HepG2 (cell line): ENCODE data around the gene SFI1. TPM values are rescaled to one million over a fixed set of nuclear protein-coding genes. Genes with fewer than 3 reads are reported as not detected.

ENCODE experiments used
- ARNT ChIP-seq: fragments of 450-650 bp; IDR thresholded peaks from 2 replicates; pipeline ENCODE4 v1.6.1; 2017
- ATF7-NPFF ChIP-seq: sonication (generic); formaldehyde crosslinking; IDR thresholded peaks from 2 replicates; pipeline ENCODE4 v1.8.1; 2023; ENCODE audit warnings: mild to moderate bottlenecking, low read depth, missing genetic modification reagents, moderate library complexity
- ATM ChIP-seq: fragments of 450-650 bp; IDR thresholded peaks from 2 replicates; pipeline ENCODE4 v1.7.1; 2017; ENCODE audit warnings: mild to moderate bottlenecking, borderline replicate concordance
- BORCS8-MEF2B ChIP-seq: sonication (generic); formaldehyde crosslinking; IDR thresholded peaks from 2 replicates; pipeline ENCODE4 v1.8.0; 2022; ENCODE audit warnings: mild to moderate bottlenecking, missing genetic modification reagents
- CHD4 ChIP-seq: fragments of 200-600 bp; sonication (generic); IDR thresholded peaks from 2 replicates; pipeline ENCODE4 v1.7.0; 2017; ENCODE audit warnings: mild to moderate bottlenecking, low read length, borderline replicate concordance
- CREBL2 ChIP-seq: sonication (generic); formaldehyde crosslinking; IDR thresholded peaks from 2 replicates; pipeline ENCODE4 v1.8.1; 2023; ENCODE audit warnings: missing genetic modification reagents, mild to moderate bottlenecking, borderline replicate concordance
- GTF2F1 ChIP-seq: fragments of 150-350 bp; IDR thresholded peaks from 2 replicates; pipeline ENCODE4 v1.6.1; 2014; ENCODE audit warnings: low read length
- KLF16 ChIP-seq, 2 experiments: sonication (generic) in 1 of 2; formaldehyde crosslinking in 1 of 2; IDR thresholded peaks; 2 replicates each; pipeline versions ENCODE4 v1.6.1 to v1.8.0; 2016 to 2023; ENCODE audit warnings: missing genetic modification reagents in 2 of 2, missing compliant biosample characterization in 1 of 2
- MBNL3 ChIP-seq: fragments of 250-450 bp; sonication (Bioruptor Pico); conservative IDR thresholded peaks from 2 replicates; pipeline ENCODE4 v1.8.0; 2022; ENCODE audit warnings: mild to moderate bottlenecking, inconsistent platforms
- MEIS1 ChIP-seq: sonication (generic); formaldehyde crosslinking; IDR thresholded peaks from 2 replicates; pipeline ENCODE4 v1.9.0; 2021; ENCODE audit warnings: mild to moderate bottlenecking, missing genetic modification reagents, moderate library complexity, borderline replicate concordance
- NR2F6 ChIP-seq, 2 experiments: IDR thresholded peaks; 2 replicates each; pipeline ENCODE4 v1.6.1; 2016; ENCODE audit warnings: antibody characterized with exemption in 1 of 2, mild to moderate bottlenecking in 1 of 2
- NR3C1 ChIP-seq: sonication (generic); formaldehyde crosslinking; IDR thresholded peaks from 2 replicates; pipeline ENCODE4 v1.4.0; 2020; ENCODE audit warnings: missing genetic modification reagents
- RAD51 ChIP-seq: fragments of 450-650 bp; IDR thresholded peaks from 2 replicates; pipeline ENCODE4 v1.6.1; 2016; ENCODE audit warnings: borderline replicate concordance
- SKI ChIP-seq: fragments of 450-650 bp; IDR thresholded peaks from one replicate; pipeline ENCODE4 v1.6.1; 2018; ENCODE audit warnings: mild to moderate bottlenecking; ENCODE audit not compliant: partially characterized antibody
- SRSF1 ChIP-seq: fragments of 200-400 bp; formaldehyde crosslinking; optimal IDR thresholded peaks from 2 replicates; pipeline ENCODE3; 2017; ENCODE audit warnings: mild to moderate bottlenecking, low read depth, low read length, moderate library complexity
- STAT5B ChIP-seq: sonication (generic); formaldehyde crosslinking; IDR thresholded peaks from 2 replicates; pipeline ENCODE4 v1.4.0; 2020; ENCODE audit warnings: missing genetic modification reagents
- ZBTB42 ChIP-seq: sonication (generic); formaldehyde crosslinking; IDR thresholded peaks from 2 replicates; pipeline ENCODE4 v1.5.0; 2020; ENCODE audit warnings: mild to moderate bottlenecking, missing genetic modification reagents
- ZNF224 ChIP-seq: sonication (generic); formaldehyde crosslinking; IDR thresholded peaks from 2 replicates; pipeline ENCODE4 v1.5.0; 2020; ENCODE audit warnings: mild to moderate bottlenecking, missing genetic modification reagents
- ZNF24 ChIP-seq: fragments of 450-650 bp; IDR thresholded peaks from 2 replicates; pipeline ENCODE4 v1.6.1; 2017; ENCODE audit warnings: antibody characterized with exemption, mild to moderate bottlenecking
- ZNF563 ChIP-seq: sonication (generic); formaldehyde crosslinking; IDR thresholded peaks from 2 replicates; pipeline ENCODE4 v1.8.0; 2022; ENCODE audit warnings: mild to moderate bottlenecking, moderate library complexity, missing genetic modification reagents
- ZNF737 ChIP-seq: sonication (generic); formaldehyde crosslinking; IDR thresholded peaks from 2 replicates; pipeline ENCODE4 v1.5.0; 2020; ENCODE audit warnings: missing genetic modification reagents, mild to moderate bottlenecking, borderline replicate concordance
- ZNF878 ChIP-seq: sonication (generic); formaldehyde crosslinking; IDR thresholded peaks from 2 replicates; pipeline ENCODE4 v1.8.1; 2023; ENCODE audit warnings: mild to moderate bottlenecking, missing genetic modification reagents, moderate library complexity
- ZSCAN25 ChIP-seq: sonication (generic); formaldehyde crosslinking; IDR thresholded peaks from 2 replicates; pipeline ENCODE4 v1.8.0; 2022; ENCODE audit warnings: mild to moderate bottlenecking, missing genetic modification reagents
- polyA plus RNA-seq, 8 experiments: library from polyadenylated mRNA; depleted of rRNA in 3 of 8; stranded (reverse) in 7 of 8; unstranded in 1 of 8; fragments of >200 nt; fragmentation: Illumina TruSeq in 4 of 8; extraction: Trizol in 4 of 8; gene quantifications; 2 replicates each; pipeline versions ENCODE4 v1.2.1 to v1.2.3, GENCODE V29; 2011 to 2016; ENCODE audit warnings: low read depth in 4 of 8, missing spikeins in 1 of 8, mixed read lengths in 1 of 8; ENCODE audit not compliant: insufficient read depth in 1 of 8
- total RNA-seq, 5 experiments: library from RNA; depleted of rRNA; stranded (reverse); fragments of >200 nt; fragmentation: Illumina TruSeq; extraction: Trizol; gene quantifications; 2 replicates each; pipeline ENCODE4 v1.2.3, GENCODE V29; 2016; ENCODE audit warnings: low read depth in 1 of 5
- TF ChIP-seq, protein P1 (sequence below): sonication (generic); formaldehyde crosslinking; IDR thresholded peaks from 2 replicates; pipeline ENCODE4 v1.5.1; 2020; ENCODE audit warnings: mild to moderate bottlenecking, missing genetic modification reagents, borderline replicate concordance
- TF ChIP-seq, protein P2 (sequence below): sonication (generic); formaldehyde crosslinking; IDR thresholded peaks from 2 replicates; pipeline ENCODE4 v1.5.1; 2020; ENCODE audit warnings: mild to moderate bottlenecking, missing genetic modification reagents, borderline replicate concordance

The SFI1 gene
- total and polyA plus RNA-seq, 2 of the 13 experiments (the other 11 are each of a cell fraction or from before 2014, with no cell fraction given) = 20.5 to 40.1 TPM

- TF ChIP-seq BORCS8-MEF2B (CRISPR knock-in tag) (no peak), CREBL2 (CRISPR knock-in tag) (no peak), ZNF737 (CRISPR knock-in tag) (no peak), MEIS1 (CRISPR knock-in tag) (peak; percentile 67), SRSF1 (no peak), SKI (peak; percentile 92), NR2F6 (IDR thresholded peaks at IDR 0.05) (peak; percentile 90), NR2F6 (CRISPR knock-in tag; IDR thresholded peaks at IDR 0.05) (peak; percentile 91), ZSCAN25 (CRISPR knock-in tag) (no peak), GTF2F1 (no peak), CHD4 (no peak), MBNL3 (CRISPR knock-in tag) (no peak), ATM (no peak), STAT5B (CRISPR knock-in tag) (no peak), ZBTB42 (CRISPR knock-in tag) (no peak), ZNF878 (CRISPR knock-in tag) (peak; percentile 53; the same call in 1 of the 2 replicates), ZNF24 (no peak), KLF16 (CRISPR knock-in tag; IDR thresholded peaks at IDR 0.05) (peak in 1 of 2 experiments; percentile 75; a peak in 1 of 4 replicates), ATF7-NPFF (CRISPR knock-in tag) (no peak), RAD51 (no peak), NR3C1 (CRISPR knock-in tag) (no peak), ZNF224 (CRISPR knock-in tag) (no peak), ZNF563 (CRISPR knock-in tag) (no peak), ARNT (no peak)
- TF ChIP-seq, protein P1, sequence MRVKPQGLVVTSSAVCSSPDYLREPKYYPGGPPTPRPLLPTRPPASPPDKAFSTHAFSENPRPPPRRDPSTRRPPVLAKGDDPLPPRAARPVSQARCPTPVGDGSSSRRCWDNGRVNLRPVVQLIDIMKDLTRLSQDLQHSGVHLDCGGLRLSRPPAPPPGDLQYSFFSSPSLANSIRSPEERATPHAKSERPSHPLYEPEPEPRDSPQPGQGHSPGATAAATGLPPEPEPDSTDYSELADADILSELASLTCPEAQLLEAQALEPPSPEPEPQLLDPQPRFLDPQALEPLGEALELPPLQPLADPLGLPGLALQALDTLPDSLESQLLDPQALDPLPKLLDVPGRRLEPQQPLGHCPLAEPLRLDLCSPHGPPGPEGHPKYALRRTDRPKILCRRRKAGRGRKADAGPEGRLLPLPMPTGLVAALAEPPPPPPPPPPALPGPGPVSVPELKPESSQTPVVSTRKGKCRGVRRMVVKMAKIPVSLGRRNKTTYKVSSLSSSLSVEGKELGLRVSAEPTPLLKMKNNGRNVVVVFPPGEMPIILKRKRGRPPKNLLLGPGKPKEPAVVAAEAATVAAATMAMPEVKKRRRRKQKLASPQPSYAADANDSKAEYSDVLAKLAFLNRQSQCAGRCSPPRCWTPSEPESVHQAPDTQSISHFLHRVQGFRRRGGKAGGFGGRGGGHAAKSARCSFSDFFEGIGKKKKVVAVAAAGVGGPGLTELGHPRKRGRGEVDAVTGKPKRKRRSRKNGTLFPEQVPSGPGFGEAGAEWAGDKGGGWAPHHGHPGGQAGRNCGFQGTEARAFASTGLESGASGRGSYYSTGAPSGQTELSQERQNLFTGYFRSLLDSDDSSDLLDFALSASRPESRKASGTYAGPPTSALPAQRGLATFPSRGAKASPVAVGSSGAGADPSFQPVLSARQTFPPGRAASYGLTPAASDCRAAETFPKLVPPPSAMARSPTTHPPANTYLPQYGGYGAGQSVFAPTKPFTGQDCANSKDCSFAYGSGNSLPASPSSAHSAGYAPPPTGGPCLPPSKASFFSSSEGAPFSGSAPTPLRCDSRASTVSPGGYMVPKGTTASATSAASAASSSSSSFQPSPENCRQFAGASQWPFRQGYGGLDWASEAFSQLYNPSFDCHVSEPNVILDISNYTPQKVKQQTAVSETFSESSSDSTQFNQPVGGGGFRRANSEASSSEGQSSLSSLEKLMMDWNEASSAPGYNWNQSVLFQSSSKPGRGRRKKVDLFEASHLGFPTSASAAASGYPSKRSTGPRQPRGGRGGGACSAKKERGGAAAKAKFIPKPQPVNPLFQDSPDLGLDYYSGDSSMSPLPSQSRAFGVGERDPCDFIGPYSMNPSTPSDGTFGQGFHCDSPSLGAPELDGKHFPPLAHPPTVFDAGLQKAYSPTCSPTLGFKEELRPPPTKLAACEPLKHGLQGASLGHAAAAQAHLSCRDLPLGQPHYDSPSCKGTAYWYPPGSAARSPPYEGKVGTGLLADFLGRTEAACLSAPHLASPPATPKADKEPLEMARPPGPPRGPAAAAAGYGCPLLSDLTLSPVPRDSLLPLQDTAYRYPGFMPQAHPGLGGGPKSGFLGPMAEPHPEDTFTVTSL (CRISPR knock-in tag) = peak; percentile 93
- TF ChIP-seq, protein P2, sequence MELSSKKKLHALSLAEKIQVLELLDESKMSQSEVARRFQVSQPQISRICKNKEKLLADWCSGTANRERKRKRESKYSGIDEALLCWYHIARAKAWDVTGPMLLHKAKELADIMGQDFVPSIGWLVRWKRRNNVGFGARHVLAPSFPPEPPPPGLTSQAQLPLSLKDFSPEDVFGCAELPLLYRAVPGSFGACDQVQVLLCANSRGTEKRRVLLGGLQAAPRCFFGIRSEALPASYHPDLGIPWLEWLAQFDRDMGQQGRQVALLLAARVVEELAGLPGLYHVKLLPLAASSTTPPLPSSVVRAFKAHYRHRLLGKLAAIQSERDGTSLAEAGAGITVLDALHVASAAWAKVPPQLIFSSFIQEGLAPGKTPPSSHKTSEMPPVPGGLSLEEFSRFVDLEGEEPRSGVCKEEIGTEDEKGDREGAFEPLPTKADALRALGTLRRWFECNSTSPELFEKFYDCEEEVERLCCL (CRISPR knock-in tag) = peak; percentile 39; the same call in 1 of the 2 replicates
Observed at GRCh38 chr22:31579835-31580242, 83.5 kb downstream of the SFI1 start (continued).
